Measurements from ENCODE around the gene COA7. TPM values are rescaled to one million over a fixed set of nuclear protein-coding genes. Genes with fewer than 3 reads are reported as not detected.

Gene COA7
- total RNA-seq, 3 donors from 2014 or later = 7.4 to 12.8 (median 9.8) TPM

DNA sequence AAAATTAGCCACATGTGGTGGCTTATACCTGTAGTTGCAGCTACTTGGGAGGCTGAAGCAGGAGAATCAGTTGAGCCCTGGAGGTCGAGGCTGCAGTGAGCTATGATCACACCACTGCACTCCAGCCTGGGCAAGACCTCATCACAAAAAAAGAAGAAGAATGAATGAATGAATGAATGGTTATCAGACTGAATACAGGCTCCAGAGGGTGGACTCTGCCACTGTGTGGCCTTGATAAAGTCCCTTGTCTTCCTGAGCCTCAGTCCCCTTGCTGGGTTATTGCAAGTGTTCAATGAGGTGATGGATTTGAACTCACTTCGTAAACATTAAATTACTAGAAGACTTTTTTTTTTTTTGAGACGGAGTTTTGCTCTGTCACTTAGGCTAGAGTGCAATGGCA lies 40.4 kb downstream of the COA7 start:
- Histone ChIP-seq H3K4me3 (no peak overlapping the region), H3K4me1 (peaks cover 0 to 1% of the 10 kb centered on the region in 2 donors), H3K27ac (no peak overlapping the region), H3K9me3 (no peaks in the 10 kb centered on the region), H3K36me3 (no peaks in the 10 kb centered on the region), H3K27me3 (no peaks in the 10 kb centered on the region)
- no peak for DNase-seq (ENCODE audit: low spot score in 2 of 2)
- no peak for TF ChIP-seq POLR2A (IDR thresholded peaks at IDR 0.05)
- no peak for TF ChIP-seq POLR2AphosphoS5 (IDR thresholded peaks at IDR 0.05)
- TF ChIP-seq CTCF (IDR thresholded peaks at IDR 0.05) = no peak
- intact Hi-C loops (cut with DNase I; ENCODE audit: low total_unique reads) = no loop called here

DNA sequence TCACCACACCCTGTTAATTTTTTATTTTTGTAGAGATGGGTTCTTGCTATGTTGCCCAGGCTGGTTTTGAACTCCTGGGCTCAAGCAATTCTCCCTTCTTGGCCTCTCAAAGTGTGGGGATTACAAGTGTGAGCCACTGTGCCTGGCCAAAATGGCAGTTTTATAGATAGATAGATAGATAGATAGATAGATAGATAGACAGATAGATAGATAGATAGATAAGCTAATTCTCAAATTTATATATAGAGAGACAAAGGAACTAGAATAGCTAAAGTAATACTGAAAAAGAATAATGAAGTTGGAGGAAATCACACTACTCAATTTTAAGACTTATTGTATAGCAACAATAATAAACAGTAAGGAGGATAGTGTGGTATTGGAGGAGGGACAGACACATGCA lies 44.1 kb downstream of the COA7 start:
- H3K27ac ChIP-seq = no peak overlapping the region
- intact Hi-C loops (cut with DNase I; ENCODE audit: low total_unique reads) = no loop called here
- TF ChIP-seq POLR2AphosphoS5 (IDR thresholded peaks at IDR 0.05) (no peak), CTCF (IDR thresholded peaks at IDR 0.05) (no peak), POLR2A (IDR thresholded peaks at IDR 0.05) (no peak)
- H3K4me1 ChIP-seq = no peaks in the 10 kb centered on the region
- H3K36me3 ChIP-seq = no peaks in the 10 kb centered on the region
- H3K9me3 ChIP-seq = no peaks in the 10 kb centered on the region
- no peak overlapping the region for H3K4me3 ChIP-seq
- no peaks in the 10 kb centered on the region for H3K27me3 ChIP-seq
- no peak for DNase-seq (ENCODE audit: low spot score in 2 of 2)

- no peak for TF ChIP-seq CTCF (IDR thresholded peaks at IDR 0.05)
- no peak for TF ChIP-seq POLR2AphosphoS5 (IDR thresholded peaks at IDR 0.05)
- no peak for TF ChIP-seq POLR2A (IDR thresholded peaks at IDR 0.05)
- intact Hi-C loops (cut with DNase I; ENCODE audit: low total_unique reads) = no loop called here
- no peaks in the 10 kb centered on the region for H3K36me3 ChIP-seq
These were observed 44.8 kb downstream of the COA7 start for GRCh38 chr1:52653207-52653849.

DNA sequence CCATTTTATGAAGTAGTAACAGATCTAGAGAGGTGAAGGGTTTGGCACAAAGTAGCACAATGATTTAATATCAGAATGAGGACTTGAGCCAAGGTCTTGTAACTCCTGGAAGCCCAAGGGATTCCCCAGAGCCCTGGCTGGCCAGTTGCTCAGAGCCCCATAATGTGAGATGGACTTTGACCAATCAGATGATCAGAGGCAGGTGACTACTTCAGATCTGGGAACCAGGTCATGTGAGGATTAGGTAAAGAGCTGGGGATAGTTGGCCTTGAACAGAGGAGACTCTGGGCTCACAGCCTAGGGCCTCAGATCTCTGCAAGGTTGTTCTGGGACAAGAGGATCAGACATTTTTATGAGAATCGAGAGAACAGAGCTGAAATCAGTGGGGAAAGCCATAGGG lies 46.2 kb downstream of the COA7 start:
- H3K27me3 ChIP-seq = no peaks in the 10 kb centered on the region
- TF ChIP-seq CTCF (IDR thresholded peaks at IDR 0.05) = no peak
- TF ChIP-seq POLR2AphosphoS5 (IDR thresholded peaks at IDR 0.05) = no peak
- TF ChIP-seq POLR2A (IDR thresholded peaks at IDR 0.05) = no peak
- DNase-seq (ENCODE audit: low spot score in 2 of 2) = no peak
- no peak overlapping the region for H3K4me3 ChIP-seq
- no peaks in the 10 kb centered on the region for H3K4me1 ChIP-seq
- no peak overlapping the region for H3K27ac ChIP-seq
- intact Hi-C loops (cut with DNase I; ENCODE audit: low total_unique reads) = no loop called here
- H3K36me3 ChIP-seq = no peaks in the 10 kb centered on the region
- H3K9me3 ChIP-seq = no peaks in the 10 kb centered on the region

More at GRCh38 chr1:52653207-52653849, 44.8 kb downstream of the COA7 start:
- no peak overlapping the region for H3K27ac ChIP-seq
- H3K4me1 ChIP-seq = no peaks in the 10 kb centered on the region
- no peak for DNase-seq (ENCODE audit: low spot score in 2 of 2)
- H3K27me3 ChIP-seq = no peaks in the 10 kb centered on the region
- H3K4me3 ChIP-seq = no peak overlapping the region
- no peaks in the 10 kb centered on the region for H3K9me3 ChIP-seq

DNA sequence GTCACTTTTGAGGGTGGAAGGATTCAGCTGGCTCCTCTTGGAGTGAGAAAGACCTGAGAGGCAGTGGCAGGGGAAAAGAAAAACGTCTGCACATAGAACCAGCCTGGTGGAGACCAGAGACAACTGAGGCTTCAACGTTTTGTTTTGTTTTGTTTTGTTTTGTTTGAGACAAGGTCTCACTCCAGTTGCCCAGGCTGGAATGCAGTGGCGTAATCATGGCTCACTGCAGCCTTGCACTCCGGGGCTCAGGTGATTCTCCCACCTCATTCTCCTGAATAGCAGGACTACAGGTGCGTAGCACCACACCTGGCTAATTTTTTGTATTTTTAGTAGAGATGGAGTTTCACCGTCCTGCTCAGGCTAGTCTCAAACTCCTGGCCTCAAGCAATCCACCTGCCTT lies 52.9 kb downstream of the COA7 start:
- no peaks in the 10 kb centered on the region for H3K9me3 ChIP-seq
- no peaks in the 10 kb centered on the region for H3K36me3 ChIP-seq
- H3K4me3 ChIP-seq = no peak overlapping the region
- intact Hi-C loops (cut with DNase I; ENCODE audit: low total_unique reads) = no loop called here
- no peak for DNase-seq (ENCODE audit: low spot score in 2 of 2)
- TF ChIP-seq CTCF (IDR thresholded peaks at IDR 0.05) = no peak
- TF ChIP-seq POLR2AphosphoS5 (IDR thresholded peaks at IDR 0.05) = no peak
- no peak for TF ChIP-seq POLR2A (IDR thresholded peaks at IDR 0.05)
- no peak overlapping the region for H3K27ac ChIP-seq
- no peaks in the 10 kb centered on the region for H3K27me3 ChIP-seq
- H3K4me1 ChIP-seq = no peaks in the 10 kb centered on the region
